A673 (cell line): ENCODE results near the gene PRPSAP2.
"Not testable (repeated sequence)": the region's sequence is repeated elsewhere in the genome, so short reads cannot be mapped to it uniquely, and the experiment has no call there.

Experiments
- CTCF ChIP-seq: fragments of 300-800, 200-600 bp; sonication (generic); conservative IDR thresholded peaks from 2 replicates; pipeline ENCODE4 v1.5.1; 2017; ENCODE audit warnings: low read depth, mild to moderate bottlenecking, antibody characterized with exemption, low read length, moderate library complexity, mixed read lengths
- EZH2 ChIP-seq: fragments of 200-600 bp; sonication (generic); IDR thresholded peaks from 2 replicates; pipeline ENCODE4 v1.6.1; 2017; ENCODE audit warnings: borderline replicate concordance, low read depth, mild to moderate bottlenecking, mixed read lengths, antibody characterized with exemption, low read length; ENCODE audit not compliant: poor library complexity, severe bottlenecking

- not testable (repeated sequence) for TF ChIP-seq CTCF, EZH2
Measured at GRCh38 chr17:18821430-18821829, 36.5 kb upstream of the PRPSAP2 start.
